Measurements from ENCODE around the gene AOPEP.

The AOPEP gene

GRCh38 chr9:94982211-94982610, 255.7 kb downstream of the AOPEP start:
- TF ChIP-seq ZFX (IDR thresholded peaks at IDR 0.05) (no peak), CTCF (conservative IDR thresholded peaks at IDR 0.05) (no peak)
- H3K27ac ChIP-seq = no peak overlapping the region

- no peak overlapping the region for H3K27ac ChIP-seq
- TF ChIP-seq CTCF (conservative IDR thresholded peaks at IDR 0.05) = no peak
- no peak for TF ChIP-seq ZFX (IDR thresholded peaks at IDR 0.05)
These were observed 257.1 kb downstream of the AOPEP start for GRCh38 chr9:94983552-94983951.

- TF ChIP-seq CTCF (conservative IDR thresholded peaks at IDR 0.05) = no peak
- no peak overlapping the region for H3K27ac ChIP-seq
These were observed 258.5 kb downstream of the AOPEP start for GRCh38 chr9:94984891-94985476.

GRCh38 chr9:94985649-94986048, 259.1 kb downstream of the AOPEP start:
- no peak for TF ChIP-seq CTCF (conservative IDR thresholded peaks at IDR 0.05)
- no peak for TF ChIP-seq ZFX (IDR thresholded peaks at IDR 0.05)
- H3K27ac ChIP-seq = no peak overlapping the region

- H3K27ac ChIP-seq = no peak overlapping the region
- TF ChIP-seq ZFX (IDR thresholded peaks at IDR 0.05) (no peak), CTCF (conservative IDR thresholded peaks at IDR 0.05) (no peak)
These were observed 261.2 kb downstream of the AOPEP start for GRCh38 chr9:94987731-94988130.

GRCh38 chr9:94990897-94991561, 264.5 kb downstream of the AOPEP start:
- TF ChIP-seq ZFX (IDR thresholded peaks at IDR 0.05) = no peak
- TF ChIP-seq CTCF (conservative IDR thresholded peaks at IDR 0.05) = no peak
- H3K27ac ChIP-seq = no peak overlapping the region

- H3K27ac ChIP-seq = no peak overlapping the region
- no peak for TF ChIP-seq CTCF (conservative IDR thresholded peaks at IDR 0.05)
- TF ChIP-seq ZFX (IDR thresholded peaks at IDR 0.05) = no peak
These were observed 265.7 kb downstream of the AOPEP start for GRCh38 chr9:94991961-94992907.
